ENCODE measurements around the gene ZNF512.
A peak's percentile ranks its signal among the peaks of the same experiment; 100 is the strongest.

The ZNF512 gene

GRCh38 chr2:27645197-27645596 is 62.4 kb downstream of the ZNF512 start:
- no peaks in the 10 kb centered on the region for H3K27me3 ChIP-seq
- H3K4me2 ChIP-seq: no peak overlapping the region
- no peak overlapping the region for H3K9ac ChIP-seq
- H3K36me3 ChIP-seq: peaks cover 90 to 98% (median 96%) of the 10 kb centered on the region in 11 experiments
- H3K9me3 ChIP-seq (replicated peaks in 1 of 11): no peaks in the 10 kb centered on the region
- no peak overlapping the region for H3K27ac ChIP-seq
- H3K4me1 ChIP-seq: no peaks in the 10 kb centered on the region
- H3K4me3 ChIP-seq: no peak overlapping the region
- no peak for TF ChIP-seq Cebpa-rat (IDR thresholded peaks at IDR 0.05)
- peaks cover 0 to 4% (median 0%) of the 10 kb centered on the region in 11 experiments; a peak in 1 of 22 replicates for H4K20me1 ChIP-seq

- no peaks in the 10 kb centered on the region for H3K27me3 ChIP-seq
- H3K9ac ChIP-seq: 0 out of 22 replicates have a peak overlapping the region, but pooled peaks of 2 of the 11 experiments have one; percentile 17 to 34
- H3K27ac ChIP-seq: no peak overlapping the region
- H3K4me3 ChIP-seq: no peak overlapping the region
- peaks cover 90 to 98% (median 96%) of the 10 kb centered on the region in 11 experiments for H3K36me3 ChIP-seq
- H3K9me3 ChIP-seq (replicated peaks in 1 of 11): no peaks in the 10 kb centered on the region
- peaks cover 0 to 12% (median 0%) of the 10 kb centered on the region in 11 experiments; a peak in 1 of 22 replicates for H4K20me1 ChIP-seq
- TF ChIP-seq Cebpa-rat (IDR thresholded peaks at IDR 0.05): no peak
- no peaks in the 10 kb centered on the region for H3K4me1 ChIP-seq
- no peak overlapping the region for H3K4me2 ChIP-seq
Measured at GRCh38 chr2:27647289-27647688, 64.4 kb downstream of the ZNF512 start.

DNA sequence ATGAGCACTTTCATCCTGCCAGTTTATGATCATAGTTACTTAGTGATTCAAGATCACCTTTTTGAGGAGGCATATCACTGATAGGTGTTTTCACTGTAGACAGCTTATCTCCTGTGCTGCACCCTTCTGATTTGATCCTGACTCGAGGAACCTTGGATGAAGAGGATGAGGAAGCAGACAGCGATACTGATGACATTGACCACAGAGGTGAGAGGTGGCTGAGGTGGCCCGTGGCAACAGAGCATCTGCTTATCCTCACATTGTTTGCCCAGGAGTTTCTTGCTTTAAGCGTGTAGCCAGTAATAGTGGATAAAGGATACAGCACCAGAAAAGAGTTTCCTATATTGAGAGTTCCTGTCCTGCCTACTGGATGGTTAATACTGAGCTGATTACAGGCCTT is 64.9 kb downstream of the ZNF512 start:
- no peaks in the 10 kb centered on the region for H3K27me3 ChIP-seq
- TF ChIP-seq Cebpa-rat (IDR thresholded peaks at IDR 0.05): no peak
- H4K20me1 ChIP-seq: peaks cover 0 to 12% (median 0%) of the 10 kb centered on the region in 11 experiments; a peak in 1 of 22 replicates
- H3K4me1 ChIP-seq: no peaks in the 10 kb centered on the region
- no peak overlapping the region for H3K4me2 ChIP-seq
- H3K9me3 ChIP-seq (replicated peaks in 1 of 11): no peaks in the 10 kb centered on the region
- no peak overlapping the region for H3K9ac ChIP-seq
- H3K27ac ChIP-seq: no peak overlapping the region
- peaks cover 90 to 98% (median 96%) of the 10 kb centered on the region in 11 experiments for H3K36me3 ChIP-seq
- no peak overlapping the region for H3K4me3 ChIP-seq

GRCh38 chr2:27651056-27651455 is 68.2 kb downstream of the ZNF512 start:
- TF ChIP-seq Cebpa-rat (IDR thresholded peaks at IDR 0.05): no peak
- Histone ChIP-seq H4K20me1 (peaks cover 0 to 12% (median 0%) of the 10 kb centered on the region in 11 experiments; a peak in 2 of 22 replicates), H3K27ac (no peak overlapping the region), H3K36me3 (peaks cover 99 to 100% (median 100%) of the 10 kb centered on the region in 11 experiments), H3K9ac (no peak overlapping the region), H3K27me3 (no peaks in the 10 kb centered on the region), H3K4me1 (no peaks in the 10 kb centered on the region), H3K4me2 (no peak overlapping the region), H3K9me3 (replicated peaks in 1 of 11) (no peaks in the 10 kb centered on the region), H3K4me3 (no peak overlapping the region)

DNA sequence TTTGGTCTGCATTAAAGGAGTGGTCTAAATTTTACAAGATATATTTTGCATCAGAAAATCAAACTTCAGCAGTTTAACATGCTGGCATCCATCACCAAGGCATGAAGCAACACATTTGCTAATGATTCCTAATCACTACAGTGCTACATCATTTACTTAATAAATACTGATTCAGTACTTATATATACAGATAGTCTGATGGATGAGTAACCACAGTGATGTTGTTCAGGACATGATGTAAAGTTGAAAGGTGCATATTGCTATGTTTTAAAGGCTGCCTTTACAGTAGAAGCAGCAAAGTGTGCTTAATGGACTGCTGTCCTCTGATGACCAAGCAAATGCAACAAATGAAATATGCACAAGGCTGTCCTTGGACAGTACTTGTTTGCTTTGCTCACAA is 69.5 kb downstream of the ZNF512 start:
- Histone ChIP-seq H3K4me1 (no peaks in the 10 kb centered on the region), H3K27ac (no peak overlapping the region), H3K4me2 (no peak overlapping the region)

GRCh38 chr2:27652790-27653189 is 69.9 kb downstream of the ZNF512 start:
- H3K9ac ChIP-seq: no peak overlapping the region
- H3K4me3 ChIP-seq: no peak overlapping the region
- H3K4me1 ChIP-seq: peaks cover 0 to 4% (median 0%) of the 10 kb centered on the region in 10 experiments; a peak in 2 of 20 replicates
- no peak for TF ChIP-seq Cebpa-rat (IDR thresholded peaks at IDR 0.05)
- H3K36me3 ChIP-seq: peaks cover 100% of the 10 kb centered on the region in 11 experiments
- no peaks in the 10 kb centered on the region for H3K27me3 ChIP-seq
- no peak overlapping the region for H3K4me2 ChIP-seq
- no peak overlapping the region for H3K27ac ChIP-seq
- no peaks in the 10 kb centered on the region for H3K9me3 ChIP-seq (replicated peaks in 1 of 11)
- H4K20me1 ChIP-seq: peaks cover 0 to 24% (median 5%) of the 10 kb centered on the region in 11 experiments; a peak in 6 of 22 replicates

More for the DNA sequence above, 69.5 kb downstream of the ZNF512 start:
- Histone ChIP-seq H3K9ac (no peak overlapping the region), H3K36me3 (peaks cover 100% of the 10 kb centered on the region in 11 experiments), H3K27me3 (no peaks in the 10 kb centered on the region), H3K4me3 (no peak overlapping the region), H3K9me3 (replicated peaks in 1 of 11) (no peaks in the 10 kb centered on the region), H4K20me1 (peaks cover 0 to 22% (median 5%) of the 10 kb centered on the region in 11 experiments; a peak in 6 of 22 replicates)
- no peak for TF ChIP-seq Cebpa-rat (IDR thresholded peaks at IDR 0.05)

GRCh38 chr2:27653397-27653796 is 70.6 kb downstream of the ZNF512 start:
- H3K27ac ChIP-seq: no peak overlapping the region
- no peak overlapping the region for H3K4me2 ChIP-seq

GRCh38 chr2:27655155-27655951 is 72.5 kb downstream of the ZNF512 start:
- Histone ChIP-seq H3K36me3 (peaks cover 94 to 100% (median 100%) of the 10 kb centered on the region in 11 experiments), H3K9me3 (replicated peaks in 1 of 11) (no peaks in the 10 kb centered on the region), H3K9ac (no peak overlapping the region), H3K4me2 (no peak overlapping the region), H3K27ac (no peak overlapping the region), H3K4me3 (no peak overlapping the region), H3K4me1 (peaks cover 0 to 27% (median 0%) of the 10 kb centered on the region in 10 experiments; a peak in 6 of 20 replicates), H4K20me1 (peaks cover 0 to 25% (median 5%) of the 10 kb centered on the region in 11 experiments; a peak in 8 of 22 replicates), H3K27me3 (no peaks in the 10 kb centered on the region)
- TF ChIP-seq Cebpa-rat (IDR thresholded peaks at IDR 0.05): no peak

More at GRCh38 chr2:27653397-27653796, 70.6 kb downstream of the ZNF512 start:
- Histone ChIP-seq H3K4me1 (peaks cover 0 to 10% (median 0%) of the 10 kb centered on the region in 10 experiments; a peak in 6 of 20 replicates), H3K27me3 (no peaks in the 10 kb centered on the region), H3K9ac (no peak overlapping the region), H3K9me3 (replicated peaks in 1 of 11) (no peaks in the 10 kb centered on the region), H4K20me1 (peaks cover 0 to 24% (median 5%) of the 10 kb centered on the region in 11 experiments; a peak in 8 of 22 replicates), H3K4me3 (no peak overlapping the region), H3K36me3 (peaks cover 94 to 100% (median 100%) of the 10 kb centered on the region in 11 experiments)
- TF ChIP-seq Cebpa-rat (IDR thresholded peaks at IDR 0.05): no peak

GRCh38 chr2:27661371-27661770 is 78.5 kb downstream of the ZNF512 start:
- Histone ChIP-seq H3K9ac (no peak overlapping the region), H3K4me2 (peak overlapping the region in 1 of 11 experiments; percentile 99; a peak in 2 of 22 replicates), H3K27me3 (no peaks in the 10 kb centered on the region), H3K9me3 (replicated peaks in 1 of 11) (no peaks in the 10 kb centered on the region), H4K20me1 (peaks cover 0 to 14% (median 5%) of the 10 kb centered on the region in 11 experiments; a peak in 7 of 22 replicates), H3K4me3 (no peak overlapping the region), H3K27ac (no peak overlapping the region), H3K36me3 (peaks cover 51 to 62% (median 59%) of the 10 kb centered on the region in 11 experiments), H3K4me1 (peaks cover 28 to 60% (median 32%) of the 10 kb centered on the region in 10 experiments)
- no peak for TF ChIP-seq Cebpa-rat (IDR thresholded peaks at IDR 0.05)

Data from BLaER1 treated with 17β-estradiol and CSF1 and Interleukin-3, amounts not matched to agents 10 nM and 100 nM (cell line).